Breast epithelium (tissue), 4 donors: Measurements from ENCODE around the gene GTF2H4. TPM values are rescaled to one million over a fixed set of nuclear protein-coding genes. Genes with fewer than 3 reads are reported as not detected.

Experiments
- DNase-seq, 2 donors: peaks; one replicate each; pipeline ENCODE4 v3.0.0-alpha.2; 2019; ENCODE audit warnings: low spot score in 2 of 2
- H3K27ac ChIP-seq, 2 donors: fragments of 200-600 bp; sonication (generic) in 1 of 2; one replicate each; pipeline ENCODE4 v1.5.1; 2016 to 2019; ENCODE audit warnings: mild to moderate bottlenecking in 1 of 2
- H3K27me3 ChIP-seq, 2 donors: fragments of 200-600 bp; sonication (generic) in 1 of 2; one replicate each; pipeline versions ENCODE4 v1.5.1 to v1.6.0; 2017 to 2019; ENCODE audit warnings: control low read depth in 1 of 2, mild to moderate bottlenecking in 1 of 2
- H3K36me3 ChIP-seq: fragments of 200-600 bp; one replicate; pipeline ENCODE4 v1.5.1; 2019
- H3K4me1 ChIP-seq, 2 donors: fragments of 200-600 bp; sonication (generic); one replicate each; pipeline ENCODE4 v1.5.1; 2016 to 2019; ENCODE audit warnings: control low read depth in 1 of 2
- H3K4me3 ChIP-seq, 3 donors: fragments of 200-600 bp; sonication (generic); 1 replicate in 2 of 3; 2 replicates in 1 of 3; pipeline ENCODE4 v1.5.1; 2016 to 2019; ENCODE audit warnings: mild to moderate bottlenecking in 3 of 3, moderate library complexity in 2 of 3
- H3K9me3 ChIP-seq, 2 donors: fragments of 200-600 bp; sonication (generic) in 1 of 2; one replicate each; pipeline ENCODE4 v1.5.1; 2016 to 2019; ENCODE audit warnings: control low read depth in 1 of 2
- POLR2A ChIP-seq: fragments of 450-650 bp; IDR thresholded peaks from one replicate; pipeline ENCODE4 v1.6.1; 2016; ENCODE audit warnings: antibody characterized with exemption, mild to moderate bottlenecking, moderate library complexity
- POLR2AphosphoS5 ChIP-seq, 3 donors: sonication (generic); formaldehyde crosslinking; IDR thresholded peaks; one replicate each; pipeline ENCODE4 v1.6.1; 2017; ENCODE audit warnings: antibody characterized with exemption in 3 of 3
- intact Hi-C: fragments of 100-400 bp; cut with DNase I; formaldehyde crosslinking; loops from one replicate; pipeline ENCODE4 v1.15.1; 2023; ENCODE audit warnings: low total_unique reads
- total RNA-seq, 3 donors: library from RNA; depleted of rRNA; stranded (reverse); fragments of >200 nt; gene quantifications; one replicate each; pipeline ENCODE4 v1.1.0, GENCODE V29; 2016
- TF ChIP-seq, protein P1 (sequence below), 3 donors: fragments of 450-650 bp; IDR thresholded peaks; one replicate each; pipeline ENCODE4 v1.5.1; 2016 to 2017; ENCODE audit warnings: antibody characterized with exemption in 3 of 3, mild to moderate bottlenecking in 3 of 3, moderate library complexity in 3 of 3

GTF2H4 gene
- total RNA-seq, 3 donors from 2014 or later = 10.4 to 13.4 (median 11.1) TPM

DNA sequence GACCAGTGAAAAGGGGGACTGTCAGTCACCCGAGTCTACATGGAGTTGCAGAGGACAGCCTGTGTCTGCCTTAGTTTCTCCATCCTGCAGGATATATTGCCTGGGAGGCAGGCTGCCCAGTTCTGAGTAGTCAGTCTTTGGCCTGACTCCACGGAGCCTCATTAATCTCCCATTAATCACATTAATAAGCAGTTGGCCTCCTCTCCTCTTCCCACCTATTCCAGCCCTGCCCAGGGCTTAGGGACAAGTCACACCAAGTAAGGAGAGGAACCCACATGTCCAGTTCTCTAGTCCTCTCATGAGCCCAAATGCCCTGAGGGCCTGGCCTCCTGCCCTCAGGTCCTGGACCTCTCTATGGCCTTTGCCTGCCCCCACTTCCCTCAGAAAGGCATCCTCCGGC lies 31.5 kb downstream of the GTF2H4 start:
- intact Hi-C loops = no loop called here
- Histone ChIP-seq H3K27me3 (no peaks in the 10 kb centered on the region), H3K27ac (no peak overlapping the region), H3K36me3 (no peaks in the 10 kb centered on the region), H3K4me1 (no peaks in the 10 kb centered on the region), H3K9me3 (no peaks in the 10 kb centered on the region), H3K4me3 (no peak overlapping the region)
- DNase-seq = no peak
- TF ChIP-seq, protein P1, sequence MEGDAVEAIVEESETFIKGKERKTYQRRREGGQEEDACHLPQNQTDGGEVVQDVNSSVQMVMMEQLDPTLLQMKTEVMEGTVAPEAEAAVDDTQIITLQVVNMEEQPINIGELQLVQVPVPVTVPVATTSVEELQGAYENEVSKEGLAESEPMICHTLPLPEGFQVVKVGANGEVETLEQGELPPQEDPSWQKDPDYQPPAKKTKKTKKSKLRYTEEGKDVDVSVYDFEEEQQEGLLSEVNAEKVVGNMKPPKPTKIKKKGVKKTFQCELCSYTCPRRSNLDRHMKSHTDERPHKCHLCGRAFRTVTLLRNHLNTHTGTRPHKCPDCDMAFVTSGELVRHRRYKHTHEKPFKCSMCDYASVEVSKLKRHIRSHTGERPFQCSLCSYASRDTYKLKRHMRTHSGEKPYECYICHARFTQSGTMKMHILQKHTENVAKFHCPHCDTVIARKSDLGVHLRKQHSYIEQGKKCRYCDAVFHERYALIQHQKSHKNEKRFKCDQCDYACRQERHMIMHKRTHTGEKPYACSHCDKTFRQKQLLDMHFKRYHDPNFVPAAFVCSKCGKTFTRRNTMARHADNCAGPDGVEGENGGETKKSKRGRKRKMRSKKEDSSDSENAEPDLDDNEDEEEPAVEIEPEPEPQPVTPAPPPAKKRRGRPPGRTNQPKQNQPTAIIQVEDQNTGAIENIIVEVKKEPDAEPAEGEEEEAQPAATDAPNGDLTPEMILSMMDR (IDR thresholded peaks at IDR 0.05) = no peak
- TF ChIP-seq POLR2AphosphoS5 (IDR thresholded peaks at IDR 0.05) = no peak
- TF ChIP-seq POLR2A = no peak

DNA sequence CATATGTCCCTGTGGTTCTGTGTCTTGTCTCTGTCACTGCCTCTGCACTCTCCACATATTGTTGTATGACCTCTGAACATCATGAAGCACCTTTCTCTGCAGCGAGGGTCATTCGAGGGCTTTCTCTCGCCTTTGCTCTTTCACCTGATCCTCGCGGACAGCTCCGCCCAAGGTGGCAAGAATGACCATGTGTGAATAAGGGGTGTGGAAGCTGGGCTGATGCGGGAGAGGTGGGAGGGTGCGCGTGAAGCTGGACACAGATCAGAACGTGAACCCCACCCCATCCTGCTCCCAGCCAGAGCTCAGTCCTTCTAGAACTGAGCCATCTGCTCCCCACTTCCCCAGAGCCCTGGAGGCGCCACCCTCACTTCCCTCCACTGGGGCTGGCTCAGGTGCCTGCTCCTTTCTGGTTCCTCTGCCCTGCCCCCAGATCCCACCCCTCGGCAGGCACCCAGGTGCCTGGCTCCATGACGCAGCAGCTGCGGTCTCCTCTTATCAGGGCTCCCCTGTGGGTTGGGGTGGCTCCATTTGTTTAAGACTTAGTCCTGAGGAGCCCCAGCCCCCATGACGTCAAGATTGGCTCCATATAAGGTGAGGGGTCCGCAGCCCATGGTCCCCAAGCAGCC lies 32.5 kb downstream of the GTF2H4 start, which contains the start of gene MUCL3:
Gene MUCL3, plus strand, starts transcription at position 613 of the 626 bp plus-strand sequence. CDS start 27 bp downstream, outside the sequence.
- Histone ChIP-seq H3K4me3 (no peak within 1 kb of the TSS), H3K27ac (no peak within 1 kb of the TSS), H3K4me1 (no peaks in the 10 kb centered on the region), H3K27me3 (no peaks in the 10 kb centered on the region), H3K9me3 (no peaks in the 10 kb centered on the region), H3K36me3 (no peaks in the 10 kb centered on the region)
- DNase-seq = no peak
- intact Hi-C loops = no loop called here
- TF ChIP-seq POLR2AphosphoS5 (IDR thresholded peaks at IDR 0.05) = no peak

DNA sequence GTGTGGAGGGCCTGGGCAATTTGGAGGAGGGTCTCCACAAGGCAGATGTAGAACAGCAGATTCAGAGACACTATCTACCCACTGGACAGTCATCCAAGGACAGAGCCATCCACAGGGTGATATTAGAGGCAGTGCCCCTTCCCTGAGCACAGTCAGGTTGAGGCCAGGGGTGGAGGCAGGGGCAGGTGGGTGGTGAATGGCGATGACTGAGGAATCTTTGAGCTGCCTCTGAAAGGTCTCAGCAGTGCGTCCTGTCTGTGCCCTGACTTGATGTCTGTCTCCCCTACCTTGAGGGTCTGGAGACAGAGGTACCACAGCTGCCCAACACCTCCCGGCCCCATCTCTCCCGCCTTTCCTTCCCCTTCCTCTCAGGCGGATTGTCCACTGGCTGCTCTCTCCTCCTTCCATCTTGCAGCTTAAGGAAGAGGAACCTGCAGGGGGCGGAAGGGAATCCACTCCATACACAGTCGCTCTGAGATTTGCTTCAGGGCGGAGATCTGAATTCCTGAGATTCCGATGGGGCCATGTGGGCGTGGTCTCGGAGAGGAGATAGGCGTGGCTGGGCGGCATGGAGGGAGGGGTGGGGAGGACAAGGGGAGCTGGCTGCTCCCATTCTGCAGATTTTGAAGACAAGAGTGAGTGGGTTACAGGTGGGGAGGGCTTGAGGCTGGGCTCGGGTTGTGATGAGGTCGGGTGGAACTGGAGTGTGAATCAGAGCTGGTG lies 34.5 kb downstream of the GTF2H4 start:
- no peaks in the 10 kb centered on the region for H3K9me3 ChIP-seq
- no peaks in the 10 kb centered on the region for H3K36me3 ChIP-seq
- no peak overlapping the region for H3K27ac ChIP-seq
- peak; percentile 72 to 73 for DNase-seq
- TF ChIP-seq, protein P1 (IDR thresholded peaks at IDR 0.05) = peak in 2 of 3 donors; percentile 48 to 50
- no peak for TF ChIP-seq POLR2AphosphoS5 (IDR thresholded peaks at IDR 0.05)
- H3K4me3 ChIP-seq = no peak overlapping the region
- intact Hi-C loops = no loop called here
- H3K27me3 ChIP-seq = no peaks in the 10 kb centered on the region
- no peaks in the 10 kb centered on the region for H3K4me1 ChIP-seq

DNA sequence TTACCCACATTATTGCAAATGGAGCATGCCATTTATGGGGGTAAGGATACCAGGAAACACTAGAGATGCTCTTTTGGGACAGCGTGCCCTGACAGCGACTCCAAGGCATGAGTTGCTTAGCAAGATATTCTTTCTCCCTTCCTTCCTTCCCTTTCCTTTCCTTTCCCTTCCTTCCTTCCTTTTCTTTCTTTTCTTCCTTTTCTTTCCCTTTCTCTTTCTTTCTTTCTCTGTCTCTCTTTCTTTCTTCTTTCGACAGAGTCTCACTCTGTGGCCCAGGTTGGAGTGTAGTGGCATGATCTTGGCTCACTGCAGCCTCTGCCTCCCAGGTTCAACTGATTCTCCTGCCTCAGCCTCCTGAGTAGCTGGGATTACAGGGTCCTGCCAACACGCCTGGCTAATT lies 36.0 kb downstream of the GTF2H4 start:
- Histone ChIP-seq H3K27me3 (no peaks in the 10 kb centered on the region), H3K36me3 (no peaks in the 10 kb centered on the region), H3K9me3 (no peaks in the 10 kb centered on the region), H3K4me1 (no peaks in the 10 kb centered on the region), H3K4me3 (no peak overlapping the region), H3K27ac (no peak overlapping the region)
- no peak for DNase-seq
- no peak for TF ChIP-seq POLR2AphosphoS5 (IDR thresholded peaks at IDR 0.05)
- TF ChIP-seq, protein P1 (IDR thresholded peaks at IDR 0.05) = no peak
- no peak for TF ChIP-seq POLR2A
- intact Hi-C loops = no loop called here

DNA sequence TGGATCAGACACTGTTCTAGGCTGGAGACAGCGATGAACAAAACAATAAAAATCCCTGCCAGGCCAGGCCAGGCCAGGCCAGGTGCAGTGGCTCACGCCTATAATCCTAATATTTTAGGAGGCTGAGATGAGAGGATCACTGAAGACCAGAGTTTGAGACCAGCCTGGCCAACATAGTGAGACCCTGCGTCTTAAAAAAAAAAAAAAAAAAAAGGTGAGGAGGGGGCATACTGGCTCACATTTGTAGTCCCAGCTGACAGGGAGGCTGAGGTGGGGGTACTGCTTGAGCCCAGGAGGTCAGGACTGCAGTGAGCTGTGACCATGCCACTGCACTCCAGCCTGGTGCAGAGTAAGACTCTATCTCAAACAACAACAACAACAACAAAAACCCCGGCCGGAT lies 37.3 kb downstream of the GTF2H4 start:
- Histone ChIP-seq H3K4me1 (no peaks in the 10 kb centered on the region), H3K4me3 (no peak overlapping the region), H3K9me3 (no peaks in the 10 kb centered on the region), H3K36me3 (no peaks in the 10 kb centered on the region), H3K27me3 (no peaks in the 10 kb centered on the region), H3K27ac (no peak overlapping the region)
- intact Hi-C loops = no loop called here
- TF ChIP-seq, protein P1 (IDR thresholded peaks at IDR 0.05) = no peak
- no peak for TF ChIP-seq POLR2AphosphoS5 (IDR thresholded peaks at IDR 0.05)
- no peak for DNase-seq
